ENCODE results near the gene KDM2A.

The KDM2A gene

GRCh38 chr11:67280341-67280787, 161.3 kb downstream of the KDM2A start:
- Histone ChIP-seq H3K9me3 (replicated peaks; ENCODE audit: low read length) (no peaks in the 10 kb centered on the region), H3K9ac (ENCODE audit: low read depth, low read length) (no peak overlapping the region), H3K4me3 (ENCODE audit: low read length) (no peak overlapping the region), H3K4me1 (ENCODE audit: control insufficient read depth, insufficient read depth, low read length) (peaks cover 22% of the 10 kb centered on the region), H3K4me2 (ENCODE audit: low read length) (no peak overlapping the region), H3K36me3 (ENCODE audit: insufficient read depth, low read length) (peaks cover 67% of the 10 kb centered on the region), H3K27me3 (ENCODE audit: control insufficient read depth, insufficient read depth, low read length) (no peaks in the 10 kb centered on the region)

GRCh38 chr11:67280788-67281551, 161.9 kb downstream of the KDM2A start:
- Histone ChIP-seq H3K9ac (ENCODE audit: low read depth, low read length) (no peak overlapping the region), H3K36me3 (ENCODE audit: insufficient read depth, low read length) (peaks cover 68% of the 10 kb centered on the region), H3K4me2 (ENCODE audit: low read length) (no peak overlapping the region), H3K27me3 (ENCODE audit: control insufficient read depth, insufficient read depth, low read length) (no peaks in the 10 kb centered on the region), H3K4me3 (ENCODE audit: low read length) (no peak overlapping the region), H3K9me3 (replicated peaks; ENCODE audit: low read length) (no peaks in the 10 kb centered on the region), H3K4me1 (ENCODE audit: control insufficient read depth, insufficient read depth, low read length) (peaks cover 21% of the 10 kb centered on the region)

- Histone ChIP-seq H3K36me3 (ENCODE audit: insufficient read depth, low read length) (peaks cover 75% of the 10 kb centered on the region), H3K4me3 (ENCODE audit: low read length) (no peak overlapping the region), H3K4me1 (ENCODE audit: control insufficient read depth, insufficient read depth, low read length) (peaks cover 14% of the 10 kb centered on the region)
Measured at GRCh38 chr11:67281552-67282150, 162.6 kb downstream of the KDM2A start.

GRCh38 chr11:67282155-67282875, 163.3 kb downstream of the KDM2A start:
- no peaks in the 10 kb centered on the region for H3K9me3 ChIP-seq (replicated peaks; ENCODE audit: low read length)
- H3K4me1 ChIP-seq (ENCODE audit: control insufficient read depth, insufficient read depth, low read length) = peaks cover 7% of the 10 kb centered on the region
- H3K4me3 ChIP-seq (ENCODE audit: low read length) = no peak overlapping the region
- H3K4me2 ChIP-seq (ENCODE audit: low read length) = no peak overlapping the region
- H3K9ac ChIP-seq (ENCODE audit: low read depth, low read length) = no peak overlapping the region
- peaks cover 81% of the 10 kb centered on the region for H3K36me3 ChIP-seq (ENCODE audit: insufficient read depth, low read length)
- no peaks in the 10 kb centered on the region for H3K27me3 ChIP-seq (ENCODE audit: control insufficient read depth, insufficient read depth, low read length)

More at GRCh38 chr11:67281552-67282150, 162.6 kb downstream of the KDM2A start:
- Histone ChIP-seq H3K9me3 (replicated peaks; ENCODE audit: low read length) (no peaks in the 10 kb centered on the region), H3K9ac (ENCODE audit: low read depth, low read length) (no peak overlapping the region), H3K4me2 (ENCODE audit: low read length) (no peak overlapping the region), H3K27me3 (ENCODE audit: control insufficient read depth, insufficient read depth, low read length) (no peaks in the 10 kb centered on the region)

GRCh38 chr11:67282876-67283371, 163.9 kb downstream of the KDM2A start:
- Histone ChIP-seq H3K4me2 (ENCODE audit: low read length) (no peak overlapping the region), H3K4me1 (ENCODE audit: control insufficient read depth, insufficient read depth, low read length) (peaks cover 7% of the 10 kb centered on the region), H3K27me3 (ENCODE audit: control insufficient read depth, insufficient read depth, low read length) (no peaks in the 10 kb centered on the region), H3K9me3 (replicated peaks; ENCODE audit: low read length) (no peaks in the 10 kb centered on the region), H3K4me3 (ENCODE audit: low read length) (no peak overlapping the region), H3K9ac (ENCODE audit: low read depth, low read length) (no peak overlapping the region), H3K36me3 (ENCODE audit: insufficient read depth, low read length) (peaks cover 81% of the 10 kb centered on the region)

GRCh38 chr11:67283481-67283963, 164.5 kb downstream of the KDM2A start:
- no peak overlapping the region for H3K4me2 ChIP-seq (ENCODE audit: low read length)
- H3K36me3 ChIP-seq (ENCODE audit: insufficient read depth, low read length) = peaks cover 79% of the 10 kb centered on the region
- H3K27me3 ChIP-seq (ENCODE audit: control insufficient read depth, insufficient read depth, low read length) = no peaks in the 10 kb centered on the region
- no peaks in the 10 kb centered on the region for H3K9me3 ChIP-seq (replicated peaks; ENCODE audit: low read length)
- H3K4me1 ChIP-seq (ENCODE audit: control insufficient read depth, insufficient read depth, low read length) = peaks cover 10% of the 10 kb centered on the region
- no peak overlapping the region for H3K4me3 ChIP-seq (ENCODE audit: low read length)
- no peak overlapping the region for H3K9ac ChIP-seq (ENCODE audit: low read depth, low read length)

GRCh38 chr11:67284811-67285540, 165.9 kb downstream of the KDM2A start:
- Histone ChIP-seq H3K9me3 (replicated peaks; ENCODE audit: low read length) (no peaks in the 10 kb centered on the region), H3K4me1 (ENCODE audit: control insufficient read depth, insufficient read depth, low read length) (peaks cover 13% of the 10 kb centered on the region), H3K9ac (ENCODE audit: low read depth, low read length) (no peak overlapping the region), H3K36me3 (ENCODE audit: insufficient read depth, low read length) (peaks cover 64% of the 10 kb centered on the region), H3K4me2 (ENCODE audit: low read length) (no peak overlapping the region), H3K27me3 (ENCODE audit: control insufficient read depth, insufficient read depth, low read length) (no peaks in the 10 kb centered on the region), H3K4me3 (ENCODE audit: low read length) (no peak overlapping the region)

GRCh38 chr11:67285541-67286498, 166.8 kb downstream of the KDM2A start:
- Histone ChIP-seq H3K27me3 (ENCODE audit: control insufficient read depth, insufficient read depth, low read length) (no peaks in the 10 kb centered on the region), H3K36me3 (ENCODE audit: insufficient read depth, low read length) (peaks cover 62% of the 10 kb centered on the region), H3K4me3 (ENCODE audit: low read length) (no peak overlapping the region), H3K9ac (ENCODE audit: low read depth, low read length) (no peak overlapping the region), H3K4me2 (ENCODE audit: low read length) (no peak overlapping the region), H3K4me1 (ENCODE audit: control insufficient read depth, insufficient read depth, low read length) (peaks cover 22% of the 10 kb centered on the region), H3K9me3 (replicated peaks; ENCODE audit: low read length) (no peaks in the 10 kb centered on the region)

- H3K4me2 ChIP-seq (ENCODE audit: low read length) = no peak overlapping the region
- H3K9me3 ChIP-seq (replicated peaks; ENCODE audit: low read length) = no peaks in the 10 kb centered on the region
- H3K9ac ChIP-seq (ENCODE audit: low read depth, low read length) = no peak overlapping the region
- H3K36me3 ChIP-seq (ENCODE audit: insufficient read depth, low read length) = peaks cover 59% of the 10 kb centered on the region
- no peaks in the 10 kb centered on the region for H3K27me3 ChIP-seq (ENCODE audit: control insufficient read depth, insufficient read depth, low read length)
- peaks cover 23% of the 10 kb centered on the region for H3K4me1 ChIP-seq (ENCODE audit: control insufficient read depth, insufficient read depth, low read length)
- H3K4me3 ChIP-seq (ENCODE audit: low read length) = no peak overlapping the region
Measured at GRCh38 chr11:67286621-67287333, 167.7 kb downstream of the KDM2A start.

Measured in skeletal muscle satellite cell (primary cell).